Activated CD4-positive, alpha-beta T cell treated with anti-CD3 and anti-CD28 coated beads, Interleukin-2, amount 50 U/mL, for 24 hours (primary cell): Measurements from ENCODE around the gene POLR1G.
A peak's percentile ranks its signal among the peaks of the same experiment; 100 is the strongest.
"Not testable (repeated sequence)": the region's sequence is repeated elsewhere in the genome, so short reads cannot be mapped to it uniquely, and the experiment has no call there.

Experiments
- DNase-seq, 2 donors: peaks; one replicate each; pipeline ENCODE4 v3.0.0-alpha.2; 2020; ENCODE audit warnings: low read depth in 1 of 2, low spot score in 1 of 2

Gene POLR1G

DNA sequence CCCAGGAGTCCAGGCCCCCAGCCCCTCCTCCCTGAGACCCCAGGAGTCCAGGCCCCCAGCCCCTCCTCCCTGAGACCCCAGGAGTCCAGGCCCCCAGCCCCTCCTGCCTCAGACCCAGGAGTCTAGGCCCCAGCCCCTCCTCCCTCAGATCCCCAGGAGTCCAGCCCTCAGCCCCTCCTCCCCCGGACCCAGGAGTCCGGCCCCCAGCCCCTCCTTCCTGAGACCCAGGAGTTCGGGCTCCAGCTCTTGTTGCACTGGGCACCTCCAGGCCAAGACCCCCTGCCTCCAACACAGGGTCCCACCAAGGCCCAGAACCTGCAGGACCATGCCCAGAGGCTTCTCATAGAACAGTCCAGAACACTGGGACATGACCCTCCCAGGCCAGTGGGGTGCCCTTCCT, 13.5 kb downstream of the POLR1G start:
- DNase-seq: no peak

DNA sequence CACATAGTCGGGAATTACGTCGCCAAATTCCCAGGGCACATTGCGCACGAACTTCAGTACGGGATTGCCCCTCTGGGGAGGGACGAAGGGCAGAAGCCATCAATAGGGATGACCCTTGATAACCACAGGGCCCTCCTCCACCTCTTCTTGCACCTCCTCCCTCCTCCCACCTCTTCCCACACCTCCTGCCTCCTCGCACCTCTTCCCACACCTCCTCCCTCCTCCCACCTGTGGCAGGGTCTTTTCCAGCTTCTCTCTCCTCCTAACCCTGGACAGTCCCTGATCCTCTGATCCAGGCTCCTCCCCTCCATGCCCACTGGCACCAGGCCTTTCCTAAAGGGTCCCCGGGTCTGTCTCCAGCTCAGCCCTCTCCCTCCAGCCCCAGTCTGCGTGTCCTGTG, 13.9 kb downstream of the POLR1G start:
- DNase-seq: no peak

DNA sequence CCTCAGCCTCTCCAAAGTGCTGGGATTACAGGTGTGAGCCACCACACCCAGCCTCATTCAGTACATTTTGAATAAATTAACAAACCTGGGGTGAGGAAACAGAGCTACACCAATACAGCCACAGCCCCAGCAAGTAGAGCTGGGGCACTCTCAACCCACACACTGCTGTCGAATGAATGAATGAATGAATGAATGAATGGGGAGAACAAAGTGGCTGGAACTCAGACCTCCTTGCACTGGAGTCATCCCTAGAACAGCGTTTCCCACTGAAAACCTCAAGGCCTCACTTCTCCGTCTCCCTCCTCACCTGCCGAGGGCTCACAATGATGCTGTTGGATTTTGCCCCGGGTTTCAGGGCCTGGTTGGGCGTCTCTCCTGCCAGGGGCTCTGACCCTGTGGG, 14.4 kb downstream of the POLR1G start:
- DNase-seq: no peak

DNA sequence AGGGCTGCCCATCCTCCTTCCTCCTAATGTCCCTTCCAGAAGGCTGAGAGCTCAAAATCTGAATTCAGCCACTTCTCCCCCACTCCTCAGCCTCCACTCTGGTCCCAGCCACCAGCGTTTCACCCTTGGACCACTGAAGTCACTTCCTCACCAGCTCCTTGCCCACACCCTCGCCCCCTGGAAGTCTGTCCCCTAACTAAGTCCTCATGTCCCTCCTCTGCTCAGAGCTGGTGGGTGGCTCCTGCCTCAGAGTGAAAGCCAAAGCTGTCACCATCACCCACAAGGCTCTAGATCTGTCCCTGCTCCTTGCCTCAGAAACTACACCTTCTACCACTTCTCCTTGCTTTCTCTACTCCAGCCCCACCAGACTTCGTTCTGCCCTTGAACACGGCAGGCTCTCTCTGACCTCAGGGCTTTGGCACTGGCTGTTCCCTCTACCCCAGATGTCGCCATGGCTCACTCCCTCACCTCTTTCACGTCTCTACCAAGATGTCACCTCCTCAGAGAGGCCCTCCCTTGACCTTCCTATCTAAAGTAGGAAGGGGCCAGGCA, 15.6 kb downstream of the POLR1G start:
- DNase-seq: no peak

DNA sequence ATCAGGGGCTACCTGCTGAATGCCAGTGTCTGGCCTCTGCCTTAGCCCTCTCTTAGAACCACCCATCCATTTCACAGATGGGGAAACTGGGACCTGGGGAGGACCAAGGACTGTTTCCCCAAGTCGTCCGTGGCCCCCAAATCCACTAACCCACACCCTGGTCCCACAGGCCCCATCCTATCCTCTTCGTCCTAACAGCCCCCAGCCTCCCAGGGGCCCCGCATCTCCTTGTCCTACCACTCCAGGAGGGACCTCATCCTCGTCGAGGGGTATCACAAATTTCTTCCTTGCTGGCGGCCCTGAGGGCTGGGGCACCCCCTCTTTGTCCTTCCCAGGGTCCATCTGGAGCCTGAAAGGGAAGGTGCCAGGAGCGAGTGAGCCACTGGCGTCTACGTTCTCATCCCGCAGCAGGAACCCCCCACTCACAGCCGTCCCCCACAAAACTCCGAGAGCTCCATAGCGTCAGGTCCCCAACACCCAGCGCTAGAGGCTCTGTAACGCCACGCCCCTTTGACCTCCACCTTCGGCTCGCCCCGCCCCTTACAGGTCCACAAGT, 16.7 kb downstream of the POLR1G start:
- DNase-seq: peak in 1 of 2 donors; percentile 78

DNA sequence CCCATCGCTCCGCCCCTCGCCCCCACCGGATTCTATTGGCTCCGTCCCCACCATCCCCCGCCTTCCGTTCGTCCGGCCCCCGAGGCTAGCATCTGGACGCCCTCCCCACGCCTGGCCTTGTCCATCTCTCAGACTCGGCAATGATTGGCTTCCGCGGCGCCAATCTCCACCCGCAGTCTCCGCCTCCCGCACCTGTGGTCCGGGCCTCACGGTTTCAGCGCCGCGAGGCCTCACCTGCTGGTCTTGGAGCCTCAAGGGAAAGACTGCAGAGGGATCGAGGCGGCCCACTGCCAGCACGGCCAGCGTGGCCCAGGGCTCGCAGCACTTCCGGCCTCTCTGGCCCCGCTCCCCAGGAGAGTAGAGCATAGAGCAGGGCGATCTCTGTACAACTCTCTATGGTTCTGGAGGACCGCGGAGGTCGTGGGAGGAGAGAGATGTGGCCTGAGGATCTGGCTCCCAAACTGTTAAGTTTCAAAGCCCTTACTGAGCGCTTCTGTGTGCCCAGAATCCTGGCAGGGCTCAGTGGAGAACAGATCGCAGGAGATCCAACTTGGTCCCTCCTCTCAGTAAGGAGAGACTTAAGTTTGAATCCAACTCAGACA, 17.2 kb downstream of the POLR1G start, which contains the start of gene ERCC1:
Gene ERCC1, minus strand, starts transcription at position 329 of the 602 bp plus-strand sequence. CDS start 543 bp downstream, outside the sequence.
- DNase-seq: peak; percentile 63 to 65

DNA sequence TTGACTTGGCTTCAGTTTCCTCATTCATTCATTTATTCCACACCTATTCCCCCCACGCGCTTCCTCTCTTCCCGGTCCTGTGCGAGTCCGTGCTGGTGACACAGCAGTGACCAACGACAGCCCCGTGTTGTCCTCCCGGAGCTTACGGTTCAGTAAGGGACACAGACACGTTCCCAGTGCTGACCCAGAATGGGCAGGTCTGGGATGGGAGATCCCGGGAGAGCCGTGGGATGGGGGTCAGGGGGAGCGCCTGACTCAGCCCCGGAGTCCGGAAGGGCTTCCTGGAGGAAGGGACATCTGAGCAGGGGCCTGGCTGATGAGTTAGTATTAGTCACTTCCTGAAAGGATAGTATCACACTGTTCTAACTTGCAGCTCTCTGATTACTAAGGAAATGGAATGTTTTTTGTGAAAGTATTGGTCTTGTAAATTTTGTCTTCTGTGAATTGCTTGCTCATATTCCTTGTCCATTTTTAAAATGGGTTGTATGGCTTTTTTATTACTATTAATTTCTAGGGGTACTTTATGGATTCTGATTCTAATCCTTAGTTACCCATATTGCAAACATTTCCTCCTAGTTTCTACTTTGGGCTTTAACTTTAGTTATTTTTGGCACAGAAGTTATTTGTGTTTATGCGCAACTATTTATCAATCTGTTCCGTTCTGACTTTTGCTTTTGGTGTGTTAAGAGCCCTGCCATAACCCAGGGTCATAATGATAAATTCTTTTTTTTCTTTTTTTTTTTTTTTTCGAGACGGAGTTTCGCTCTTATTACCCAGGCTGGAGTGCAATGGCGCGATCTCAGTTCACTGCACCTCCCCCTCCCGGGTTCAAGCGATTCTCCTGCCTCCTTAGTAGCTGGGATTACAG, 18.0 kb downstream of the POLR1G start:
- DNase-seq: no peak

DNA sequence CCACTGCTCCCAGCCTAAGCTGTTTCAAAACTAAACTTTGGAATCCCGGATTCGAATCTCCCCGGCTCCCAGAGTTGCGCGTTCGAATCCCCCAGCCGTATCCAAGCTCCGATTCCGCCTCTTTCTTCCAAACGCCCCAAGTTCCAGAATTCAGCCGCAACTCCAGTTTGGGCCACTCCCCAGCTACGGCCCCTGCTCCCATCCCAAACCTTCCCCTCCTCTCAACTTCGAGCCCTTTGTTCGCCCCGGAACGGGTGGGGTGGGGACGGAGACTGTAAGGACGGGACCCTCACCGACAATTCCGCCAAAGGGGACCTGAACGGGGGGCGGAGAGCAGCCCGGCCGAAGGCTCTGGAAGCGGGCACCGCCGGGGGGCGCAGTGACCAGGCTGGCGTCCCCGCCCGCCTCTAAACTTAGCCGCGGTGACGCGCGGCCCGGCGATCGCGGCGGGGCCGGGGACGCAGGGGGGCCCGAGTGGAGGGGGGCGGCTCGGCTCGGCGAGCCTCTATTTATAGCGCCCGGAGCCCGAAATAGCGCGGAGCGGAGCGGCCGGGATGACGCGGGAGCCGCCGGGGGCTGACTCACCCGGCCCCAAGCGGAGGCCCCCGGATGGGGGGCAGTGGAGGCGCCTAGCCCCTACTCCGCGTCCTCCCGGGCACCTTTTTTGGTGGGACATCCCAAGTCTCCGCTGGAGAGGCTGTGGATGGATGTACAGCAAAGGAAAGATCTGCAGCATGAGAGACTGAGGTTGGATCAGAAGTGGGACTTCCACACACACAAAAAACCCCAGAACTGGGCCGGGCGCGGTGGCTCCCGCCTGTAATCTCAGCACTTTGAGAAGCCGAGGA, 22.2 kb downstream of the POLR1G start:
- DNase-seq: no peak

DNA sequence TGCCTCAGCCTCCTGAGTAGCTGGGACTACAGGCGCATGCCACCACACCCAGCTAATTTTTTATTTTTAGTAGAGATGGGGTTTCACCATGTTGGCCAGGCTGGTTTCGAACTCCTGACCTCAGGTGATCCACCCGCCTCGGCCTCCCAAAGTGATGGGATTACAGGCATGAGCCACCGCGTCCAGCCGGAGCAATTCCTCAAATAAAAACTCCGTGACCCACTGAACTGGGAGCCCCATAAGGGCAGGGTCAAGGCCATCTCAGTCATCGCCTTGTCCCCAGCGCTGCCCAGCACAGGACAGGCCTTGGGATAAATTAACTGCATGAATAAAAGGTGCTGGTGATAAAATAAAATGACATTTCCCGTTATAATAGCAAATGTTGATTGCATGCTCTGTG, 23.5 kb downstream of the POLR1G start:
- not testable (repeated sequence) for DNase-seq

DNA sequence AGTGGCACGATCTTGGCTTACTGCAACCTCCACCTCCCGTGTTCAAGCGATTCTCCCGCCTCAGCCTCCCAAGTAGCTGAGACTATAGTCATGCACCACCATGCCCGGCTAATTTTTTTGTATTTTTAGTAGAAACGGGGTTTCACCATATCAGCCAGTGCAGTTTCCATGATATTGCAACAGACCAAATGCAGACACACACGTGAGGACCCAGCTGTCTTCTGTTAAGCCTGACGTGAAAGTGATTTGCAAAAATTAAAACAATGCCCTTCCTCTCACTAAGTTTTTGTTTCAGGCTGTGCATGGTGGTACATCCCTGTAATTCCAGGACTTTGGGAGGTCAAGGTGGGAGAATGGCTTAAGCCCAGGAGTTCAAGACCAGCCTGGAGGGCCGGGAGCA, 24.6 kb downstream of the POLR1G start:
- DNase-seq: not testable (repeated sequence)

DNA sequence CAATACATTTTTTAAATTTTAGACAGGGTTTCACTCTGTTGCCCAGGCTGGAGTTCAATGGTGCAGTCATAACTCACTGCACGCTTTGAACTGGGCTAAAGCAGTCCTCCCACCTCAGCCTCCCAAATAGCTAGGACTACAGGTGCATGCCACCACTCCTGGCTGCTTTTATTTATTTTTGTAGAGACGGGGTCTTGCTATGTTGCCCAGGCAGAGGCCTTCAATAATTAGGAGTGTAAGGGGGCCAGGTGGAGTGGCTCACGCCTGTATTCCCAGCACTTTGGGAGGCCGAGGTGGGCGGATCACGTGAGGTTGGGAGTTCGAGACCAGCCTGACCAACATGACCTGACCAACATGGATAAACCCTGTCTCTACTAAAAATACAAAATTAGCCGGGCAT, 26.1 kb downstream of the POLR1G start:
- DNase-seq: not testable (repeated sequence)

DNA sequence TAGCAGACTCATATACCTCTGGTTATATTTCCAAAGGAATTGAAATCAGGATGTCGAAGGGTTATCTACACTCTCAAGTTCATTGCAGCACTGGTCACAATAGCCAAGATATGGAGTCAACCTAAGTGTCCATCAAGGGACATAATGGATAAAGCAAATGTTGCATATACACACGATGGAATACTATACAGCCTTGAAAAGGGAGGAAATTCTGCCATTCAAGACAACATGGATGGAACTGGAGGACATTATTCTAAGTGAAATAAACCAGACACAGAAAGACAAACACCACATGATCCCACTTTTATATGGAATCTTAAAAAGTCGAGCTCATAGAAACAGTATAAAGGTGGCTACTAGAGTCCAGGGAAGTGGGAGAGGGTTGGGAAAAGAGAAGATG, 30.9 kb downstream of the POLR1G start:
- no peak for DNase-seq

DNA sequence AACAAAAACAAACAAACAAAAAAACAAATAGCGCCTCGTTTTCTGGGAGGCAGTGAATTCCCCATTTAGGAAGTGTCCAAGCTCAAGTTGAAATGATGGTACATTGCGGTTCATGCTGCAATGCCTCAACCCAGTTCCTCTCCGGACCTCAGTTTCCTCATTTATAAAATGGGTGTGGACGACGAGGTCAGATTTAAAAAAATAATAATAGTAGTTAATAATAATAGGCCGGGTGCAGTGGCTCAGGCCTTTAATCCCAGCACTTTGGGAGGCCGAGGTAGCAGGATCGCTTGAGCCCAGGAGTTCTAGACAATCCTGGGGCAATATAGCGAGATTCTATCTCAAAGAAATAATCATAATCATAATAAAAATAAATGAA, 32.7 kb downstream of the POLR1G start:
- no peak for DNase-seq

DNA sequence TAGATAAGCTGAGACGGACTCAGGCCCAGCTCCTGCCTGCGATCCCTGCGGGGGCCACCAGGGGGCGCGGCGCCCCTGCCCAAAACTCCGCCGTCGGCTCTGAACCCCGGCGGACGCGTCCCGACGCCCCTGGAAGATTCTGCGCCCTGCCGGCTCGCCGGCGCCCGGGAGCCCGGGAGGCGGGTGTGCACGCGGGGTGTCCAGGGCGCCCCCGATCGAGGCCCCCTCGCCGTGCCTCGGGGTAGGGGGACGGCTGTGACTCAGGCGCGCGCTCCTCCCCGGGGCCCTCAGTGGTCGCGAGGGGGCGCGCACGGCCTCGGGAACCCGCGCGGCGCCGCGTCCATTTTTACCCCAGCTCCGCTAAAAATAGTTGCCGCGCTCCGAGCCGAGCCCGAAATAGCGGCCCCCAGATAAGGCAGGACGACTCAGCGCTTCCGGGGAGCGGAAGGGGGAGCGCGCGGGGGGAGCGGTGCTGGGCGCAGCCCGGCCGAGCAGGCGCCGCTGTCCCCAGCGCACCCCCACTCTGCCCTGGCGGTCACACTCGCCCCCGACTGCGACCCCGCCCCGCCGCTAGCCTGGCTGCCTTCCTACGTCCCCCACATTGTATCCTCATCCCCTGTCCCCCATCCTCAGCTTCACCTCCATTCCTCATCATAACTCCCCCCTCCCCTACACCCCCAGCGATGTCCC, 33.3 kb downstream of the POLR1G start:
- peak; percentile 76 to 86 for DNase-seq

DNA sequence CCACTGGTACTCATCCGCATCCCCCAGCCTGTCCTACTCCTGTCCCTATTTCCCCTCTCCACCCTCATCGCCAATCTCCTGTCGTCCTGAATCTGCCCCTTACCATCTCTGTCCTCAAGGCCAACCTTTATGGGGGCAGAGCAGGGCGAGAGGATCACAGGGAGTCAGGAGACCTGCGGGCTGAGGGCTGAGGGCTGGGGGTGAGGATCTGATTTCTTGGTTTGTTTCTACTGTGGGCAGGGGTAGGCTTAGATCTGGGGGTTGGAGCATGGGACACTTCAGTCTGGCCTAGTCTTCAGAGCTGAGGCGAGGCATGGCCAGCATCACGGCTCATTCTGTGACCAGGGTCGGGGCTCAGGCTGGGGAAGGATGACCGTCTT, 33.8 kb downstream of the POLR1G start:
- DNase-seq: no peak

DNA sequence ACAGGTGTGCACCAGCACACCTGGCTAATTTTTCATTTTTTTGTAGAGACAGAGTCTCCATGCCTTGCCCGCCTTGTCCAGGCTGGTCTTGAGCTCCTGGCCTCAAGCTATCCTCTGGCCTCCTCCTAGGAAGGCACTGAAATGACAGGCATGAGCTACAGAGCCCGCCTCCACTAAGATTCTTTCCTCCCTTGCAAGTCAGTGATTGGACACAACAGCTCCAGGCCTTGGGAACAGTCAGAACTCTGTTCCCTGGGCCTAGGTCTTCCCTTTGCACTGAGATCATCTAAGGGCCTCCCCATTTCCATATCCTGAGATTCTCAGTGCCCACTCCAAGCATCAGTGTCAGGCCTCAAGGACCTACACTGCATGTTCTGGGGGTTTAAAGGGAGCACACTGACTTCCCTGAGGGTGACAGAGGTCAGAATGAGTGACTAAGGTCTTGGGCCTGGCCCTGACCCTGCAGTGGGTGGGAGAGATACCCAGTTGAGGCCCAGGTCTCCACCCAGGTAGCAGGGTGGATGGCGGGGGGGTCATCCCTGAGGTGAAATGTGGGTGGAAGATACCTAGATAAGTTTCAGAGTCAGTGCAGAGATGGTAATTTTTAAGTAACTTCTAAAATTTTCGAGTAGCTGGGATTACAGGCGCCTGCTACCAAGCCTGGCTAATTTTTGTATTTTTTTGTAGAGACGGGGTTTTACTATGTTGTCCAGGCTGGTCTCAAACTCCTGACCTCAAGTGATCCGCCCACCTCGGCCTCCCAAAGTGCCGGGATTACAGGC, 34.6 kb downstream of the POLR1G start:
- DNase-seq: no peak

DNA sequence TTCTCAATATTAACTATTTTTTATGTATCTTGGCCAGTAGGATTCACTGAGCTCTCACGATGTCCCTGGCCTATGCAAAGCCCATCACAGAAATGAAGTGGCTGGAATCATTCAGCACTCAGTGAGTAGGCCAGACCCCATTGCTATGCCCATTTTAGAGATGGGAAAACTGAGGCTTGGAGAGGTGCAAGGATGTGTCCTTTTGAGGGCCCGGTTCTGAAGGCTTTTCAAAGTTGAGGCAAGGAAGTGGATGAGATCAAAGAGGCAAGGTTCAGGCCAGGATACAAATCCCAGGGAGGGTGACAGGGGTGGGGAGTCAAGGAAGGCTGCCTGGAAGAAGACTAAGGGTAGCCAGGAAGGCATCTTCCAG, 35.9 kb downstream of the POLR1G start:
- no peak for DNase-seq

DNA sequence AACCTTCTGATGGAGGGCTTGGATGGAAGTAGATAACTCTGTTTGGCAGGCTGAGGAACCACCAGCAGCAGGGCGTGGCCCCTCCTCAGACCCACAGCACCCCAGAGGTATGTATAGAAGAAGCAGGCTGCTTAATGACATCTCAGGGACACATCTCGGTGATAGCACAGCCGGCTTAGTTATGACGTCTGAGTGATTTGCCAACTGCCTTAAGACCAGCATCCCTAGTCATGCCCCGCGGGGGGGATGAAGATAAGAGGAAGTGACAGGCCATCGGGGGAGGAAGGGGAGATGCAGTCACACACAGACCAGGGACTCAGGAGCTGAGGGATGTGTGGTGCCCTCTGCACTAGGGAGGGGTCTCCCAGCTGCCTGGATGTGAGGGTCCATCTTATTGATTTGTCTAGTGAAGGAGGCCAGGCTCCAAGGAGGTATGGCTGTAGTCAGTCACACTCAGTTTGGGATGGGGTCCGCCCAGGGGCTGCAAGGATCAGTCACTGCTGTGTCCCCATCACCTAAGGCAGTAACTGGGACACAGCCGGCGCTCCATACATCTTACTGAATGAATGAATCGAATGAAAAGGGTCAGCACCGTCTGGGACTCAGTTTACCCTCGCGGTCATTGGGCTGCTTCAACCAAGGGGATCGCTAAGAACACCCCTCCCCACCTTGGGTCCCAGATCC, 36.5 kb downstream of the POLR1G start:
- DNase-seq: no peak
